ENCODE data around the gene CACFD1.

The CACFD1 gene

GRCh38 chr9:133505186-133505830, 45.5 kb downstream of the CACFD1 start:
- H3K36me3 ChIP-seq (ENCODE audit: control insufficient read depth, insufficient read depth, low read length), result no peaks in the 10 kb centered on the region
- no peak for TF ChIP-seq CTCF (IDR thresholded peaks at IDR 0.05)
- no peaks in the 10 kb centered on the region for H3K79me2 ChIP-seq
- H3K9ac ChIP-seq, result no peak overlapping the region
- H3K27me3 ChIP-seq (ENCODE audit: control insufficient read depth, insufficient read depth, low read length), result no peaks in the 10 kb centered on the region
- H3K4me1 ChIP-seq, result no peaks in the 10 kb centered on the region
- H2AFZ ChIP-seq, result no peak overlapping the region
- H3K9me3 ChIP-seq (ENCODE audit: control insufficient read depth, low read length), result no peaks in the 10 kb centered on the region
- H3K27ac ChIP-seq, result no peak overlapping the region
- no peak overlapping the region for H3K4me3 ChIP-seq (ENCODE audit: low read depth, low read length)
- no peak overlapping the region for H3K4me2 ChIP-seq (ENCODE audit: low read length)

GRCh38 chr9:133505901-133506652, 46.3 kb downstream of the CACFD1 start:
- Histone ChIP-seq H3K27me3 (ENCODE audit: control insufficient read depth, insufficient read depth, low read length) (no peaks in the 10 kb centered on the region), H3K36me3 (ENCODE audit: control insufficient read depth, insufficient read depth, low read length) (no peaks in the 10 kb centered on the region), H3K9ac (no peak overlapping the region), H3K4me3 (ENCODE audit: low read depth, low read length) (no peak overlapping the region), H3K9me3 (ENCODE audit: control insufficient read depth, low read length) (no peaks in the 10 kb centered on the region), H2AFZ (no peak overlapping the region), H3K79me2 (no peaks in the 10 kb centered on the region), H3K4me1 (no peaks in the 10 kb centered on the region), H3K4me2 (ENCODE audit: low read length) (no peak overlapping the region), H3K27ac (no peak overlapping the region)
- TF ChIP-seq CTCF (IDR thresholded peaks at IDR 0.05), result no peak

- TF ChIP-seq CTCF (IDR thresholded peaks at IDR 0.05), result no peak
- H3K36me3 ChIP-seq (ENCODE audit: control insufficient read depth, insufficient read depth, low read length), result no peaks in the 10 kb centered on the region
- no peak overlapping the region for H3K9ac ChIP-seq
- H3K4me3 ChIP-seq (ENCODE audit: low read depth, low read length), result no peak overlapping the region
- no peaks in the 10 kb centered on the region for H3K4me1 ChIP-seq
- no peak overlapping the region for H3K27ac ChIP-seq
- H2AFZ ChIP-seq, result no peak overlapping the region
- H3K79me2 ChIP-seq, result no peaks in the 10 kb centered on the region
- H3K27me3 ChIP-seq (ENCODE audit: control insufficient read depth, insufficient read depth, low read length), result no peaks in the 10 kb centered on the region
- H3K9me3 ChIP-seq (ENCODE audit: control insufficient read depth, low read length), result no peaks in the 10 kb centered on the region
- no peak overlapping the region for H3K4me2 ChIP-seq (ENCODE audit: low read length)
These were observed 46.9 kb downstream of the CACFD1 start for GRCh38 chr9:133506653-133507038.

- H3K4me1 ChIP-seq, result no peaks in the 10 kb centered on the region
- no peak for TF ChIP-seq CTCF (IDR thresholded peaks at IDR 0.05)
- H3K79me2 ChIP-seq, result no peaks in the 10 kb centered on the region
- no peak overlapping the region for H3K9ac ChIP-seq
- H3K36me3 ChIP-seq (ENCODE audit: control insufficient read depth, insufficient read depth, low read length), result no peaks in the 10 kb centered on the region
- H3K27ac ChIP-seq, result no peak overlapping the region
- H3K4me2 ChIP-seq (ENCODE audit: low read length), result no peak overlapping the region
- no peak overlapping the region for H3K4me3 ChIP-seq (ENCODE audit: low read depth, low read length)
- H3K9me3 ChIP-seq (ENCODE audit: control insufficient read depth, low read length), result no peaks in the 10 kb centered on the region
- H2AFZ ChIP-seq, result no peak overlapping the region
- no peaks in the 10 kb centered on the region for H3K27me3 ChIP-seq (ENCODE audit: control insufficient read depth, insufficient read depth, low read length)
These were observed 47.6 kb downstream of the CACFD1 start for GRCh38 chr9:133507246-133507965.

All from parathyroid adenoma (tissue), 2 donors.